IMR-90 (cell line): ENCODE results near the gene CPN2. TPM values are rescaled to one million over a fixed set of nuclear protein-coding genes. Genes with fewer than 3 reads are reported as not detected.

Experiments
- ATAC-seq: fragments of 200-7000 bp; cut with Tn5 transposase; 2 replicates; pipeline ENCODE4 v1.9.1; 2020; ENCODE audit warnings: low read depth, mild to moderate bottlenecking, moderate library complexity
- BruUV-seq: library from RNA; stranded (reverse); fragments of 400-500 nt; replicated peaks from 2 replicates; lab custom pipeline; 2021; lab: Mats Ljungman, UMichigan
- CTCF ChIA-PET: fragments of 300-600 bp; formaldehyde crosslinking; extraction: SDS; loops from one replicate; lab custom pipeline; 2021; ENCODE audit warnings: antibody characterized with exemption; lab: Yijun Ruan, JAX
- POLR2A ChIA-PET: fragments of 300-600 bp; sonication (Branson Sonifier 250); formaldehyde crosslinking; loops from one replicate; lab custom pipeline; 2022; ENCODE audit warnings: antibody characterized with exemption; ENCODE audit not compliant: unreplicated experiment; lab: Charles Lee
- DNase-seq: peaks from one replicate; pipeline ENCODE4 v3.0.0; 2013
- H2AFZ ChIP-seq: replicated peaks from 2 replicates; pipeline ENCODE3; 2013; ENCODE audit warnings: low read length, mild to moderate bottlenecking; ENCODE audit not compliant: poor library complexity
- H2AK5ac ChIP-seq: 2 replicates; pipeline ENCODE4 v1.6.1; 2013; ENCODE audit warnings: low read depth, low read length, inconsistent platforms
- H2AK9ac ChIP-seq: replicated peaks from 2 replicates; pipeline ENCODE3; 2013; ENCODE audit warnings: mild to moderate bottlenecking, low read depth, low read length, moderate library complexity; ENCODE audit not compliant: poor library complexity
- H2BK120ac ChIP-seq: 2 replicates; pipeline ENCODE4 v1.6.1; 2013; ENCODE audit warnings: low read depth, low read length, inconsistent platforms
- H2BK15ac ChIP-seq: 3 replicates; pipeline ENCODE4 v1.6.1; 2013; ENCODE audit warnings: low read depth, low read length, inconsistent platforms
- H2BK20ac ChIP-seq: 2 replicates; pipeline ENCODE4 v1.6.1; 2013; ENCODE audit warnings: low read depth, mild to moderate bottlenecking, inconsistent platforms, low read length, moderate library complexity
- H2BK5ac ChIP-seq: 2 replicates; pipeline ENCODE4 v1.6.1; 2013; ENCODE audit warnings: mild to moderate bottlenecking, low read depth, low read length, inconsistent platforms; ENCODE audit not compliant: poor library complexity, severe bottlenecking
- H3K14ac ChIP-seq: replicated peaks from 2 replicates; pipeline ENCODE4 v1.6.1; 2013; ENCODE audit warnings: low read depth, low read length, inconsistent platforms
- H3K18ac ChIP-seq: 2 replicates; pipeline ENCODE4 v1.6.1; 2013; ENCODE audit warnings: low read depth, low read length, control low read depth
- H3K23ac ChIP-seq: 2 replicates; pipeline ENCODE4 v1.6.1; 2013; ENCODE audit warnings: low read depth, low read length, inconsistent platforms
- H3K27ac ChIP-seq: 2 replicates; pipeline ENCODE4 v1.5.1; 2013; ENCODE audit warnings: mild to moderate bottlenecking, control low read depth, low read length; ENCODE audit not compliant: insufficient read depth
- H3K27me3 ChIP-seq: 2 replicates; pipeline ENCODE4 v1.6.1; 2013; ENCODE audit warnings: low read length; ENCODE audit not compliant: control insufficient read depth, insufficient read depth
- H3K36me3 ChIP-seq: 2 replicates; pipeline ENCODE4 v1.6.1; 2013; ENCODE audit warnings: low read length, mixed read lengths; ENCODE audit not compliant: control insufficient read depth, insufficient read depth
- H3K4ac ChIP-seq: 2 replicates; pipeline ENCODE4 v1.6.1; 2013; ENCODE audit warnings: low read depth, low read length, inconsistent platforms
- H3K4me1 ChIP-seq: 2 replicates; pipeline ENCODE4 v1.6.1; 2013; ENCODE audit warnings: low read length, mixed read lengths; ENCODE audit not compliant: control insufficient read depth, insufficient read depth
- H3K4me2 ChIP-seq: 2 replicates; pipeline ENCODE4 v1.6.1; 2013; ENCODE audit warnings: low read depth, mild to moderate bottlenecking, control low read depth, low read length, moderate library complexity
- H3K4me3 ChIP-seq: 2 replicates; pipeline ENCODE4 v1.5.1; 2013; ENCODE audit warnings: low read depth, mild to moderate bottlenecking, control low read depth, low read length, moderate library complexity; ENCODE audit not compliant: insufficient read depth
- H3K56ac ChIP-seq: 2 replicates; pipeline ENCODE4 v1.6.1; 2013; ENCODE audit warnings: low read length, inconsistent platforms; ENCODE audit not compliant: insufficient read depth; ENCODE audit errors: extremely low read depth
- H3K79me1 ChIP-seq, 2 experiments: 2 replicates each; pipeline ENCODE4 v1.6.1; 2013; ENCODE audit warnings: low read length in 2 of 2, inconsistent platforms in 1 of 2, low read depth in 1 of 2
- H3K9ac ChIP-seq: 2 replicates; pipeline ENCODE4 v1.6.1; 2013; ENCODE audit warnings: low read depth, low read length, control low read depth
- H3K9me1 ChIP-seq: 2 replicates; pipeline ENCODE4 v1.6.1; 2013; ENCODE audit warnings: low read length, inconsistent platforms; ENCODE audit not compliant: insufficient read depth
- H3K9me3 ChIP-seq: 2 replicates; pipeline ENCODE4 v1.6.1; 2013; ENCODE audit warnings: low read length; ENCODE audit not compliant: control insufficient read depth, insufficient read depth
- H4K20me1 ChIP-seq: 2 replicates; pipeline ENCODE4 v1.6.1; 2013; ENCODE audit warnings: low read length, inconsistent platforms; ENCODE audit not compliant: insufficient read depth
- H4K5ac ChIP-seq: 2 replicates; pipeline ENCODE4 v1.6.1; 2013; ENCODE audit warnings: mild to moderate bottlenecking, low read depth, low read length, control low read depth
- H4K8ac ChIP-seq, 2 experiments: 2 replicates each; pipeline ENCODE4 v1.6.1; 2013; ENCODE audit warnings: low read depth in 2 of 2, low read length in 2 of 2, control low read depth in 1 of 2, inconsistent platforms in 1 of 2
- H4K91ac ChIP-seq: 2 replicates; pipeline ENCODE4 v1.6.1; 2013; ENCODE audit warnings: low read depth, low read length, inconsistent platforms; ENCODE audit not compliant: insufficient read depth
- CEBPB ChIP-seq: IDR thresholded peaks from 2 replicates; pipeline ENCODE4 v1.6.1; 2012; ENCODE audit warnings: low read depth, low read length, improper control_type of control experiment
- CTCF ChIP-seq: conservative IDR thresholded peaks from 2 replicates; pipeline ENCODE4 v1.5.1; 2012; ENCODE audit warnings: mild to moderate bottlenecking, low read depth, low read length, improper control_type of control experiment
- MAZ ChIP-seq: IDR thresholded peaks from 2 replicates; pipeline ENCODE4 v1.6.1; 2012; ENCODE audit warnings: low read depth, mild to moderate bottlenecking, low read length, improper control_type of control experiment, moderate library complexity, borderline replicate concordance
- POLR2A ChIP-seq: IDR thresholded peaks from 2 replicates; pipeline ENCODE4 v1.6.1; 2012; ENCODE audit warnings: mild to moderate bottlenecking, low read depth, low read length
- RAD21 ChIP-seq: IDR thresholded peaks from 2 replicates; pipeline ENCODE4 v1.6.1; 2012; ENCODE audit warnings: low read length, improper control_type of control experiment
- RCOR1 ChIP-seq: IDR thresholded peaks from 2 replicates; pipeline ENCODE4 v1.6.1; 2012; ENCODE audit warnings: mild to moderate bottlenecking, low read length, improper control_type of control experiment; ENCODE audit not compliant: insufficient replicate concordance
- RFX5 ChIP-seq: IDR thresholded peaks from 2 replicates; pipeline ENCODE4 v1.8.0; 2012; ENCODE audit warnings: low read depth, mild to moderate bottlenecking, low read length, moderate library complexity
- SMC3 ChIP-seq: fragments of 150-350 bp; IDR thresholded peaks from 2 replicates; pipeline ENCODE4 v1.6.1; 2016; ENCODE audit warnings: low read depth, mild to moderate bottlenecking, antibody characterized with exemption, low read length, moderate library complexity
- WGBS, 2 experiments: methylation state at CpG; one replicate each; pipeline versions ENCODE4 v1.1.5 to v1.1.7; 2013; ENCODE audit warnings: missing lambda C conversion rate in 2 of 2; ENCODE audit not compliant: insufficient read length in 1 of 2; ENCODE audit errors: extremely low coverage in 2 of 2; 5-methylcytosine and 5-hydroxymethylcytosine counted together
- dilution Hi-C: fragments of 300-500 bp; cut with HindIII; formaldehyde crosslinking; loops from one replicate; pipeline ENCODE4 v1.14.3; 2018; ENCODE audit warnings: low sequenced_read_pairs; ENCODE audit not compliant: unreplicated experiment
- in situ Hi-C: fragments of 300-500 bp; cut with MboI; formaldehyde crosslinking; loops from 3 replicates; pipeline ENCODE4 v1.14.3; 2019; ENCODE audit warnings: low sequenced_read_pairs, inconsistent platforms, mixed read lengths
- intact Hi-C: fragments of 100-400 bp; cut with micrococcal nuclease; formaldehyde crosslinking; loops from 2 replicates; pipeline ENCODE4 v1.10.0; 2022
- polyA plus RNA-seq, 3 experiments: library from polyadenylated mRNA; depleted of rRNA; stranded (reverse); fragments of >200 nt; gene quantifications; 2 replicates each; pipeline ENCODE4 v1.2.3, GENCODE V29; 2012; ENCODE audit warnings: low replicate concordance in 1 of 3
- total RNA-seq: library from RNA; depleted of rRNA; stranded (reverse); fragments of >200 nt; gene quantifications from 2 replicates; pipeline ENCODE4 v1.2.3, GENCODE V29; 2012

Gene CPN2
- total and polyA plus RNA-seq, 2 of the 4 experiments (the other 2 are of a cell fraction), result 0.07 TPM; not detected in 1

- no peak overlapping the region for H2BK120ac ChIP-seq
- H3K36me3 ChIP-seq, result no peaks in the 10 kb centered on the region
- no peaks in the 10 kb centered on the region for H3K9me3 ChIP-seq
- dilution Hi-C loops, result no loop called here
- no peak overlapping the region for H2BK5ac ChIP-seq
- no peak for TF ChIP-seq RFX5
- TF ChIP-seq CEBPB, result no peak
- peak; percentile 79 for TF ChIP-seq CTCF
- TF ChIP-seq RCOR1, result no peak
- no peak for TF ChIP-seq MAZ
- peak; percentile 64 for TF ChIP-seq SMC3
- peak; percentile 60 for TF ChIP-seq RAD21
- TF ChIP-seq POLR2A, result no peak
- H3K23ac ChIP-seq, result no peak overlapping the region
- WGBS, 2 experiments, result 10% methylated on average over 6 of the region's 9 CpGs; no CpG with 5 or more reads in 1 of the 2 experiments
- H4K20me1 ChIP-seq, result no peaks in the 10 kb centered on the region
- no peak overlapping the region for H2AK9ac ChIP-seq
- H3K4me2 ChIP-seq, result no peak overlapping the region
- no peak overlapping the region for H3K9ac ChIP-seq
- no peak overlapping the region for H3K4me3 ChIP-seq
- no peak overlapping the region for H3K56ac ChIP-seq
- peaks cover 8% of the 10 kb centered on the region for H3K4me1 ChIP-seq
- no peak overlapping the region for H4K8ac ChIP-seq
- H3K9me1 ChIP-seq, result peaks cover 8% of the 10 kb centered on the region
- no peak overlapping the region for H2BK20ac ChIP-seq
- POLR2A ChIA-PET, result no interaction called here
- H2AFZ ChIP-seq, result peak overlapping the region; percentile 2
- H2AK5ac ChIP-seq, result no peak overlapping the region
- H3K18ac ChIP-seq, result no peak overlapping the region
- intact Hi-C loops, result loop anchor here (1.0 kb wide), 1 partner anchor 60 kb away; no protein-coding TSS in a partner anchor
- no peak overlapping the region for H4K5ac ChIP-seq
- H3K27ac ChIP-seq, result no peak overlapping the region
- CTCF ChIA-PET, result interaction anchor here (0.5 to 2.1 kb wide), 26 partner anchors 8 to 1351 kb away, joined by 3 to 18 read pairs (median 3); partner anchors contain the start of gene LRRC15
- H3K14ac ChIP-seq, result no peak overlapping the region
- ATAC-seq, result peak; percentile 77
- no TSS peak for BruUV-seq
- DNase-seq, result peak; percentile 58
- in situ Hi-C loops, result loop anchor here (25.0 kb wide), 1 partner anchor 518 kb away; no protein-coding TSS in a partner anchor
- no peak overlapping the region for H2BK15ac ChIP-seq
- no peak overlapping the region for H4K91ac ChIP-seq
- no peaks in the 10 kb centered on the region for H3K27me3 ChIP-seq
- H3K79me1 ChIP-seq, result no peaks in the 10 kb centered on the region
- no peak overlapping the region for H3K4ac ChIP-seq
These were observed 7.1 kb downstream of the CPN2 start for GRCh38 chr3:194344012-194344411.
